22Rv1 (cell line): ENCODE data around the gene CD93.

Source experiments
- CTCF ChIP-seq: fragments of 450-650 bp; IDR thresholded peaks from 2 replicates; pipeline ENCODE4 v1.5.1; 2017; ENCODE audit warnings: mild to moderate bottlenecking
- ZFX ChIP-seq: fragments of 450-650 bp; IDR thresholded peaks from 2 replicates; pipeline ENCODE4 v1.6.1; 2017; ENCODE audit warnings: antibody characterized with exemption, borderline replicate concordance

- no peak for TF ChIP-seq CTCF
- TF ChIP-seq ZFX = no peak
Measured at GRCh38 chr20:23097636-23098580, 11.8 kb upstream of the CD93 start.
